ENCODE results near the gene HTR2B. TPM values are rescaled to one million over a fixed set of nuclear protein-coding genes. Genes with fewer than 3 reads are reported as not detected.

HTR2B gene
- total RNA-seq, 2 donors from 2014 or later: not detected

DNA sequence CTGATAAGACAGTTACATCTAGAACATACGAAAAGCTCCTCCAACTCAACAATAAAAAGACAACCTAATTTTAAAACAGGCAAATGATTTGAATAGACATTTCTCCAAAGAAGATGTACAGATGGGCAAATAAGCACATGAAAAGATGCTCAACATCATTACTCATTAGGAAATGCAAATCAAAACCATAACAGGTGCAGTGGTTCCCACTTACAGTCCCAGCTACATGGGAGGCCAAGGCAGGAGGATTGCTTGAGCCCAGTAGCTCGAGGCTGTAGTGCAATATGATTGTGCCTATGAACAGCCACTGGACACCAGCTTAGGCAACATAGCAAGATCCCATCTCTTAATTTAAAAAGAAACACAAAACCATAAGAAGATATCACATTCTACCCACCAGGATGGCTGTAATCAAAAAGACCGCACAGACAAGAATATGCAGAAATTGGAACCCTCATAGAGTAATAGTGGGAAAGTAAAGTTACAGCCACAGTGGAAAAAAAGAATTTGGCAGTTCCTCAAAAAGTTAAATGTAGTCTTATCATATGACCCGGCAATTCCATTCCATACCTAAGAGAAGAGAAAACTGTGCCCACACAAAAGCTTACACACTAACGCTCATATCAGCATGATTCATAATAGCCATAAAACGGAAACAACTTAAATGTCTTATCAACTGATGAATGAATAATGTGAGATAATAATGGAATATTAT lies 43.1 kb upstream of the HTR2B start:
- TF ChIP-seq CTCF (conservative IDR thresholded peaks at IDR 0.05): no peak
- H3K27ac ChIP-seq (ENCODE audit: low read depth, low read length): no peak overlapping the region
- no peak overlapping the region for H3K4me3 ChIP-seq (ENCODE audit: low read length)
- 98 to 100% methylated on average over 1 to 6 of the region's 6 CpGs for WGBS, 2 experiments (ENCODE audit: insufficient coverage in 1 of 2, insufficient read length in 1 of 2)
- Mint-ChIP-seq H3K36me3 (ENCODE audit: low read depth) (peaks cover 72% of the 10 kb centered on the region), H3K27ac (no peak overlapping the region), H3K9me3 (no peaks in the 10 kb centered on the region), H3K4me3 (no peak overlapping the region), H3K4me1 (peaks cover 15% of the 10 kb centered on the region), H3K27me3 (ENCODE audit: insufficient read depth) (no peaks in the 10 kb centered on the region)
- no peaks in the 10 kb centered on the region for H3K9me3 ChIP-seq (ENCODE audit: control insufficient read depth, low read length)
- H3K36me3 ChIP-seq (ENCODE audit: control insufficient read depth, insufficient read depth, low read length): peaks cover 89% of the 10 kb centered on the region
- peaks cover 4% of the 10 kb centered on the region for H3K4me1 ChIP-seq (ENCODE audit: control insufficient read depth, insufficient read depth, low read length)
- no peak overlapping the region for H3K9ac ChIP-seq (ENCODE audit: extremely low read depth, low read length, poor library complexity, severe bottlenecking)
- no peak for DNase-seq
- no peaks in the 10 kb centered on the region for H3K27me3 ChIP-seq (ENCODE audit: control insufficient read depth, insufficient read depth, low read length, poor library complexity, severe bottlenecking)

DNA sequence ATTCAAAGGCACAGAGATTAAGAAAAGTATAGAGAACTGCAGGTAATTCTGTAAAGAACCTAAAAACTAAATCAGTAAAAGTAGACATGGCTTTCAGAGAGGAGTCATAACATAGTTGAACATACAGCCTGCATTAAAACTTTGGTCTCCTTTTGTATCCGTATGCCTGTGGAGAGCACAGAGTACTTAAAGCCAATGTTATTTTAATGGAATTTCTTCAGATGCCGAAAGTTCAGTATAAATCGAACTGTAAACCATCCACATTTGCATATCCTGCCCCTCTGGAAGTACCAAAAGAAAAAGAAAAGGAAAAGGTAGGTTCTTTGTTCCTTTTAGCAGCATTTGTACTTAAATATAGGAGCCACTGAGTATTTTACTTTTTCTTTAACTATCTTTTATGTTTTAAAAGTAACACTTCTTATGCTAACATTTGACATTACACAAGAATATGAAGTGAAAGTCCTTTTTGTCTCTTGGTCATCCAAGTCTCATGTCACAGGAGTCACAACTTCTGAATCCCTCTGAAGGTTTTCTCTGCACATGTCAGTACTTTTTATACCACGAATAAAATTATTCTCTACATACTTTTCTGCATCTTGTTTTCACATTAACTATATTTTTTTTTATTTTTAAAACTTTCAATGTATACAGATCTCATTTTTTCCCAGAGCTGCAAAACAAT lies 38.7 kb upstream of the HTR2B start:
- no peaks in the 10 kb centered on the region for H3K27me3 Mint-ChIP-seq (ENCODE audit: insufficient read depth)
- H3K9me3 Mint-ChIP-seq: no peaks in the 10 kb centered on the region
- peaks cover 57% of the 10 kb centered on the region for H3K36me3 Mint-ChIP-seq (ENCODE audit: low read depth)
- Histone ChIP-seq H3K27me3 (ENCODE audit: control insufficient read depth, insufficient read depth, low read length, poor library complexity, severe bottlenecking) (no peaks in the 10 kb centered on the region), H3K9ac (ENCODE audit: extremely low read depth, low read length, poor library complexity, severe bottlenecking) (no peak overlapping the region), H3K4me3 (ENCODE audit: low read length) (no peak overlapping the region), H3K36me3 (ENCODE audit: control insufficient read depth, insufficient read depth, low read length) (peaks cover 72% of the 10 kb centered on the region), H3K27ac (ENCODE audit: low read depth, low read length) (no peak overlapping the region), H3K9me3 (ENCODE audit: control insufficient read depth, low read length) (no peaks in the 10 kb centered on the region), H3K4me1 (ENCODE audit: control insufficient read depth, insufficient read depth, low read length) (peaks cover 4% of the 10 kb centered on the region)
- no peak overlapping the region for H3K4me3 Mint-ChIP-seq
- H3K4me1 Mint-ChIP-seq: peaks cover 15% of the 10 kb centered on the region
- 97 to 100% methylated on average over 1 to 4 of the region's 4 CpGs for WGBS, 2 experiments (ENCODE audit: insufficient coverage in 1 of 2, insufficient read length in 1 of 2)
- no peak for TF ChIP-seq CTCF (conservative IDR thresholded peaks at IDR 0.05)
- H3K27ac Mint-ChIP-seq: no peak overlapping the region
- no peak for DNase-seq

GRCh38 chr2:231163011-231163410 lies 38.2 kb upstream of the HTR2B start:
- H3K27ac Mint-ChIP-seq: no peak overlapping the region
- no peak for DNase-seq
- H3K9me3 Mint-ChIP-seq: no peaks in the 10 kb centered on the region
- Histone ChIP-seq H3K9ac (ENCODE audit: extremely low read depth, low read length, poor library complexity, severe bottlenecking) (no peak overlapping the region), H3K9me3 (ENCODE audit: control insufficient read depth, low read length) (no peaks in the 10 kb centered on the region), H3K36me3 (ENCODE audit: control insufficient read depth, insufficient read depth, low read length) (peaks cover 67% of the 10 kb centered on the region), H3K4me3 (ENCODE audit: low read length) (no peak overlapping the region), H3K27ac (ENCODE audit: low read depth, low read length) (no peak overlapping the region), H3K27me3 (ENCODE audit: control insufficient read depth, insufficient read depth, low read length, poor library complexity, severe bottlenecking) (no peaks in the 10 kb centered on the region), H3K4me1 (ENCODE audit: control insufficient read depth, insufficient read depth, low read length) (peaks cover 4% of the 10 kb centered on the region)
- H3K4me1 Mint-ChIP-seq: peaks cover 15% of the 10 kb centered on the region
- no peaks in the 10 kb centered on the region for H3K27me3 Mint-ChIP-seq (ENCODE audit: insufficient read depth)
- peaks cover 52% of the 10 kb centered on the region for H3K36me3 Mint-ChIP-seq (ENCODE audit: low read depth)
- no peak for TF ChIP-seq CTCF (conservative IDR thresholded peaks at IDR 0.05)
- no peak overlapping the region for H3K4me3 Mint-ChIP-seq
- 91 to 95% methylated on average over 3 of the region's 3 CpGs for WGBS, 2 experiments (ENCODE audit: insufficient coverage in 1 of 2, insufficient read length in 1 of 2)
